Mucosa of stomach (tissue), 1 donor: ENCODE measurements around the gene SLIT3.

ENCODE experiments used
- H3K27me3 ChIP-seq: one replicate; pipeline ENCODE4 v1.7.0; 2013; ENCODE audit warnings: mild to moderate bottlenecking, low read length; ENCODE audit not compliant: control insufficient read depth, insufficient read depth
- H3K36me3 ChIP-seq: one replicate; pipeline ENCODE4 v1.7.0; 2013; ENCODE audit warnings: low read length; ENCODE audit not compliant: control insufficient read depth, insufficient read depth
- H3K4me1 ChIP-seq: one replicate; pipeline ENCODE4 v1.7.0; 2013; ENCODE audit warnings: mild to moderate bottlenecking, low read length; ENCODE audit not compliant: control insufficient read depth, insufficient read depth
- H3K4me3 ChIP-seq: one replicate; pipeline ENCODE4 v1.7.0; 2013; ENCODE audit warnings: low read length
- H3K9ac ChIP-seq: one replicate; pipeline ENCODE4 v1.7.0; 2013; ENCODE audit warnings: mild to moderate bottlenecking, low read length, moderate library complexity
- H3K9me3 ChIP-seq: one replicate; pipeline ENCODE4 v1.7.0; 2013; ENCODE audit warnings: mild to moderate bottlenecking, low read length, moderate library complexity; ENCODE audit not compliant: control insufficient read depth
- donor health status: Pancreatic carcinoma.

SLIT3 gene

DNA sequence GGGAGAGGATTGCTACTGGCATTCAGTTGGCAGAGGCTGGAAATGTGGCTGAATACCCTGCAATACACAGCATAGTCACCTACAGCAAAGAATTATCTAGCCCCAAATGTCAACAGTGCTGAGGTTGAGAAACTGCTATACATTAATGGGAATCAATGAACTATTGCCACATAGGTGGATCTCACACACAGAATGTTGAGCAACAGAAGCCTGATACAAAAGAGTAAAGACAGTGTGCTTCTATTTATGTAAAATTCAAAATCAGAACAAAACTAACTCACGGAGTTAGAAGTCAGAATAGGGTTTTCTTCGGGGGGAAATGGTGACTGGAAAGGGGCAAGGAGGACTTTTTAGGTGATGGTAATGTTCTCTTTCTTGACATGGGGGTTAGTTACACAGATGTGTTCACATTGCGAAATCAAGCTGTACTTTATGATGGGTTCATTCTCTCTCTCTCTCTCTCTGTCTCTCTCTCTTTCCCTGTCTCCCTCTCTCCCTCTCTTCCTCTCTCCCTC is 676.0 kb downstream of the SLIT3 start:
- H3K9me3 ChIP-seq: no peaks in the 10 kb centered on the region
- no peak overlapping the region for H3K4me3 ChIP-seq
- no peaks in the 10 kb centered on the region for H3K36me3 ChIP-seq
- H3K27me3 ChIP-seq: no peaks in the 10 kb centered on the region
- H3K4me1 ChIP-seq: peaks cover 4% of the 10 kb centered on the region
- H3K9ac ChIP-seq: no peak overlapping the region

DNA sequence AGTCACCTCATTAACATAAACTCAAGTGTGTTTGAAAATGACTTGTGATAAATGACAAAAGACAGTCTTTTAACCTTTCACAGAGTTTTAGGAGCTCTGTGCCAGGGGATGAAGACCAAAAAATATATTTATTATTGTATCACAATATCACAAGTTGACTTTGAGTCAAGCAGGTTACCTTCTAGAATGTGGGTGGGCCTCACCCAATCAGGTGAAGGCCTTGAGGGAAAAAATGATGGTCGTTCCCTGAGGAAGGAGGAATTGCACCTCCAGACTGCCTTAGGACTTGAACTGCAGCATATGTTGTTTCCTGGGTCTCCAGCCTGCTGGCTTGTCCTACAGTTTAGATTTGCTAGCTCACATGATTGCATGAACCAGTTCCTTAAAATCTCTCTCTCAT is 680.1 kb downstream of the SLIT3 start:
- Histone ChIP-seq H3K4me3 (no peak overlapping the region), H3K27me3 (no peaks in the 10 kb centered on the region), H3K36me3 (no peaks in the 10 kb centered on the region), H3K9me3 (no peaks in the 10 kb centered on the region), H3K4me1 (peaks cover 4% of the 10 kb centered on the region), H3K9ac (no peak overlapping the region)

DNA sequence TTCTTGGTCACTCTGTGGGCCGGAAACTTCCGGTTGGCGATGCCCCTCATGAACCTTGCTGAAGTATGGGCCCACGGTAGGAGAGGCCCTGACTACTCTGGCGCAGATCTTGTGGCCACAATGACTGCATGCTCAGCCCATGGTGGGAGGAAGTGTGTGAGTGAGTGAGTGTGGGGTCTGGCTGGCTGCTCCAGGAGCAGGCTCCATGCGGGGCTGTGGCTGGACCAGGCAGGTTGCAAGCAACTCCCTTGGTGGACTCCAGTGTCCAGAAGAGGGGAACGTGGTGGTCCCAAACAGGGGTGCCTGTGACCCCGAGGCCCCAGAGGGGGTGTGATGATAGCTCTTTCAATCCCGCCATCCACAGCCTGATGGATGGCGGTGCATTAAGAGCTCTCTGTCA is 686.3 kb downstream of the SLIT3 start:
- Histone ChIP-seq H3K4me1 (peaks cover 26% of the 10 kb centered on the region), H3K9me3 (no peaks in the 10 kb centered on the region), H3K27me3 (no peaks in the 10 kb centered on the region), H3K9ac (no peak overlapping the region), H3K36me3 (no peaks in the 10 kb centered on the region), H3K4me3 (no peak overlapping the region)

DNA sequence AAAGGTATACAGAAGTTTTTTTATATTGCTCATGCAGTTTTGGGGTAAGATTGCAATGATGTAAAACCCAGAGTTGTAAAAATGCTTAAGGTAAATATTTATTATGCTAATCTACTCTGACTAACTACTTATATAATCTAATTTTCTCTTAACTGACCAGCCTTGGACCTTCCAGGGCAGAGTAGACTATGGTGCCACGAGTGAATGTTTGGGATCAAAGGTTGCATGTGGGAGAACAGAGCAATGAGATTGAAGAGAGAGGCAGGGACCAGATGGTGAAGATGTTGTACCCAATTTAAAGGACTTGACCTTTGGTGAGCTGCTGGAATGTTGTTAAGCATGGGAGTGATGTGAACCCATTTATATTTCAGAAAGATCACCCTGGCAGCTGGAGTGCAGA is 686.9 kb downstream of the SLIT3 start:
- peaks cover 28% of the 10 kb centered on the region for H3K4me1 ChIP-seq
- no peaks in the 10 kb centered on the region for H3K9me3 ChIP-seq
- H3K9ac ChIP-seq: no peak overlapping the region
- no peaks in the 10 kb centered on the region for H3K27me3 ChIP-seq
- no peaks in the 10 kb centered on the region for H3K36me3 ChIP-seq
- H3K4me3 ChIP-seq: no peak overlapping the region

DNA sequence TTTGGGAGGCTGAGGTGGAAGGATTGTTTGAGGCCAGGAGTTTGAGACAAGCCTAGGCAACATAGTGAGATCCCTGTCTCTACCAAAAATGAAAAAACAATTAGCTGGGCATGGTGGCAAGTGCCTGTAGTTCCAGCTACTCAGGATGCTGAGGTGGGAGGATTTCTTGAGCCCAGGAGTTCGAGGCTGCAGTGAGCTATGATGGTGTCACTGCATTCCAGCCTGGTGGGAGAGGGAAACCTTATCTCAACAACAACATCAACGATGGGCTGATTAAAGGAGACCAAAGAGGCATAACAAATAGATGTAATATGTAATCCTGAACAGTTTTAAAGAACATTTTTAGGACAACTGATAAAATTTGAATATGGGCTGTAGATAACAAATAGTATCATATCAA is 687.5 kb downstream of the SLIT3 start:
- Histone ChIP-seq H3K4me1 (peaks cover 28% of the 10 kb centered on the region), H3K4me3 (no peak overlapping the region), H3K36me3 (no peaks in the 10 kb centered on the region), H3K9ac (no peak overlapping the region), H3K9me3 (no peaks in the 10 kb centered on the region), H3K27me3 (no peaks in the 10 kb centered on the region)

DNA sequence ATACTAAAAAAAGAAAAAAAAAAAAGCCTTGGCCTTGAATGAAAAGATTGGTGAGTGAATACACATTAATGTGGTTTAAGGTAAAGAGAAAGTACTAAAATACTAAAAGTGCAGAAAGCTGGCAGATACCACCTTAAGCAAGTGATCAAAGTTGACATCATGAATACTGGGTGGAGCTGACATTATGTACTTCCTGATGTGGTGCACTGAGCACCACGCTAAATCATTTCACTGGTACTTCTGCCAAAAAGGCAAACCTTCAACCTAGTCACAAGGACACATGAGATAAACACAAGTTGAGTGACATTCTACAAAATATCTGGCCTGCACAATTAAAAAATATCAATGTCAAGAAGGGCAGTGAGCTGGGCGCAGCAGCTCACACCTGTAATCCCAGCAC is 687.9 kb downstream of the SLIT3 start:
- Histone ChIP-seq H3K4me1 (peaks cover 28% of the 10 kb centered on the region), H3K9ac (no peak overlapping the region), H3K9me3 (no peaks in the 10 kb centered on the region), H3K36me3 (no peaks in the 10 kb centered on the region), H3K27me3 (no peaks in the 10 kb centered on the region), H3K4me3 (no peak overlapping the region)

DNA sequence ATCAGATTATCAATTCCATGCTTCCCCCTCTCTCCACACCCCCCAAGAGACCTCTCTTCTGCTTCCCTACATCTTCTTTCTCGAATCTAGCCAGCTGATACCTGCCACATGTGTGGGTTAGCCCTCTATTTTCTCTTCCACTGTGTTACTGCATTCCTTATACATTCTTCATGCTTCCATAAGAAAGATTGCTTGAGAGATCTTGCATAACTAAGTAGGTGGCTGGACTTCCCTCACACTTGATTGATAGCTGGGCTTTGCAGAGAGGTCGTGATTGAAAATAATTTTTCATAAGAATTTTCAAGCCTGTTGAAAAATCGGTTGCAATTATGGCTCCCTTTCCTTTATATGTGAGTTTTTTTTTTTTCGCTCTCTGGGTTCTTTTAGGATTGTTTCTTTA is 688.8 kb downstream of the SLIT3 start:
- Histone ChIP-seq H3K4me1 (peaks cover 28% of the 10 kb centered on the region), H3K36me3 (no peaks in the 10 kb centered on the region), H3K9me3 (no peaks in the 10 kb centered on the region), H3K4me3 (no peak overlapping the region), H3K9ac (no peak overlapping the region), H3K27me3 (no peaks in the 10 kb centered on the region)
